Measurements from ENCODE around the gene VWF.

The VWF gene

GRCh38 chr12:6049587-6049986 is 74.9 kb downstream of the VWF start:
- no peak for TF ChIP-seq CTCF (IDR thresholded peaks at IDR 0.05; ENCODE audit: borderline replicate concordance, control extremely low read depth, extremely low read depth, insufficient read depth, missing control alignments)

GRCh38 chr12:6047249-6048237 is 76.9 kb downstream of the VWF start:
- no peak for TF ChIP-seq CTCF (IDR thresholded peaks at IDR 0.05; ENCODE audit: borderline replicate concordance, control extremely low read depth, extremely low read depth, insufficient read depth, missing control alignments)
- in situ Hi-C loops (cut with MboI; ENCODE audit: low sequenced_read_pairs, unreplicated experiment): no loop called here
- no peak for DNase-seq (ENCODE audit: low spot score)

More at GRCh38 chr12:6049587-6049986, 74.9 kb downstream of the VWF start:
- in situ Hi-C loops (cut with MboI; ENCODE audit: low sequenced_read_pairs, unreplicated experiment): no loop called here
- DNase-seq (ENCODE audit: low spot score): no peak

- no peak for TF ChIP-seq CTCF (IDR thresholded peaks at IDR 0.05; ENCODE audit: borderline replicate concordance, control extremely low read depth, extremely low read depth, insufficient read depth, missing control alignments)
- in situ Hi-C loops (cut with MboI; ENCODE audit: low sequenced_read_pairs, unreplicated experiment): no loop called here
- no peak for DNase-seq (ENCODE audit: low spot score)
These were observed 77.8 kb downstream of the VWF start for GRCh38 chr12:6046511-6047180.

GRCh38 chr12:6045438-6045837 is 79.0 kb downstream of the VWF start:
- DNase-seq (ENCODE audit: low spot score): no peak
- in situ Hi-C loops (cut with MboI; ENCODE audit: low sequenced_read_pairs, unreplicated experiment): no loop called here
- no peak for TF ChIP-seq CTCF (IDR thresholded peaks at IDR 0.05; ENCODE audit: borderline replicate concordance, control extremely low read depth, extremely low read depth, insufficient read depth, missing control alignments)

- TF ChIP-seq CTCF (IDR thresholded peaks at IDR 0.05; ENCODE audit: borderline replicate concordance, control extremely low read depth, extremely low read depth, insufficient read depth, missing control alignments): no peak
- in situ Hi-C loops (cut with MboI; ENCODE audit: low sequenced_read_pairs, unreplicated experiment): no loop called here
- DNase-seq (ENCODE audit: low spot score): no peak
These were observed 80.4 kb downstream of the VWF start for GRCh38 chr12:6044082-6044481.

- no peak for TF ChIP-seq CTCF (IDR thresholded peaks at IDR 0.05; ENCODE audit: borderline replicate concordance, control extremely low read depth, extremely low read depth, insufficient read depth, missing control alignments)
- DNase-seq (ENCODE audit: low spot score): no peak
- in situ Hi-C loops (cut with MboI; ENCODE audit: low sequenced_read_pairs, unreplicated experiment): no loop called here
These were observed 82.0 kb downstream of the VWF start for GRCh38 chr12:6042446-6042845.
